ENCODE results near the gene ZNF354B. TPM values are rescaled to one million over a fixed set of nuclear protein-coding genes. Genes with fewer than 3 reads are reported as not detected.
"Not testable (repeated sequence)": the region's sequence is repeated elsewhere in the genome, so short reads cannot be mapped to it uniquely, and the experiment has no call there.

The ZNF354B gene
- 10.4 and 16.8 TPM in 2 replicates for total RNA-seq (2014; rRNA removed; shearing (Covaris generic))

- DNase-seq (ENCODE audit: low spot score), result peak; percentile 96
- in situ Hi-C loops (cut with HindIII; ENCODE audit: low sequenced_read_pairs), result no loop called here
Observed at GRCh38 chr5:178859625-178860521, at the start of gene ZNF354B. Gene ZNF354B, plus strand, starts transcription at chr5:178859953. Its CDS starts 1,095 bp downstream, at chr5:178861048.

GRCh38 chr5:178817506-178817905, 42.2 kb upstream of the ZNF354B start:
- DNase-seq (ENCODE audit: low spot score), result no peak
- in situ Hi-C loops (cut with HindIII; ENCODE audit: low sequenced_read_pairs), result no loop called here

GRCh38 chr5:178818094-178818493, 41.7 kb upstream of the ZNF354B start:
- DNase-seq (ENCODE audit: low spot score), result no peak
- in situ Hi-C loops (cut with HindIII; ENCODE audit: low sequenced_read_pairs), result no loop called here

- no peak for DNase-seq (ENCODE audit: low spot score)
- in situ Hi-C loops (cut with HindIII; ENCODE audit: low sequenced_read_pairs), result no loop called here
Observed at GRCh38 chr5:178820001-178820400, 39.8 kb upstream of the ZNF354B start.

GRCh38 chr5:178825444-178825843, 34.3 kb upstream of the ZNF354B start:
- no peak for DNase-seq (ENCODE audit: low spot score)
- in situ Hi-C loops (cut with HindIII; ENCODE audit: low sequenced_read_pairs), result no loop called here

- in situ Hi-C loops (cut with HindIII; ENCODE audit: low sequenced_read_pairs), result no loop called here
- DNase-seq (ENCODE audit: low spot score), result no peak
Observed at GRCh38 chr5:178826216-178826615, 33.5 kb upstream of the ZNF354B start.

- in situ Hi-C loops (cut with HindIII; ENCODE audit: low sequenced_read_pairs), result no loop called here
- no peak for DNase-seq (ENCODE audit: low spot score)
Observed at GRCh38 chr5:178827636-178828035, 32.1 kb upstream of the ZNF354B start.

GRCh38 chr5:178831049-178831448, 28.7 kb upstream of the ZNF354B start:
- in situ Hi-C loops (cut with HindIII; ENCODE audit: low sequenced_read_pairs), result no loop called here
- no peak for DNase-seq (ENCODE audit: low spot score)

GRCh38 chr5:178832618-178833201, 27.0 kb upstream of the ZNF354B start:
- in situ Hi-C loops (cut with HindIII; ENCODE audit: low sequenced_read_pairs), result no loop called here
- no peak for DNase-seq (ENCODE audit: low spot score)

GRCh38 chr5:178836628-178837027, 23.1 kb upstream of the ZNF354B start:
- in situ Hi-C loops (cut with HindIII; ENCODE audit: low sequenced_read_pairs), result no loop called here
- DNase-seq (ENCODE audit: low spot score), result no peak

- in situ Hi-C loops (cut with HindIII; ENCODE audit: low sequenced_read_pairs); DNase-seq (ENCODE audit: low spot score): not testable (repeated sequence)
Observed at GRCh38 chr5:178838695-178839318, 20.9 kb upstream of the ZNF354B start.

- DNase-seq (ENCODE audit: low spot score), result peak; percentile 2
- in situ Hi-C loops (cut with HindIII; ENCODE audit: low sequenced_read_pairs), result no loop called here
Observed at GRCh38 chr5:178839319-178839704, 20.4 kb upstream of the ZNF354B start.

- in situ Hi-C loops (cut with HindIII; ENCODE audit: low sequenced_read_pairs); DNase-seq (ENCODE audit: low spot score): not testable (repeated sequence)
Observed at GRCh38 chr5:178840399-178840798, 19.4 kb upstream of the ZNF354B start.

- no peak for DNase-seq (ENCODE audit: low spot score)
- in situ Hi-C loops (cut with HindIII; ENCODE audit: low sequenced_read_pairs), result no loop called here
Observed at GRCh38 chr5:178849316-178849715, 10.4 kb upstream of the ZNF354B start.

GRCh38 chr5:178851951-178852350, 7.8 kb upstream of the ZNF354B start:
- in situ Hi-C loops (cut with HindIII; ENCODE audit: low sequenced_read_pairs), result no loop called here
- DNase-seq (ENCODE audit: low spot score), result no peak

GRCh38 chr5:178854284-178854683, 5.5 kb upstream of the ZNF354B start:
- in situ Hi-C loops (cut with HindIII; ENCODE audit: low sequenced_read_pairs), result no loop called here
- DNase-seq (ENCODE audit: low spot score), result no peak

GRCh38 chr5:178860615-178861014, 862 bp downstream of the ZNF354B start:
- in situ Hi-C loops (cut with HindIII; ENCODE audit: low sequenced_read_pairs); DNase-seq (ENCODE audit: low spot score): not testable (repeated sequence)

- DNase-seq (ENCODE audit: low spot score), result no peak
- in situ Hi-C loops (cut with HindIII; ENCODE audit: low sequenced_read_pairs), result no loop called here
Observed at GRCh38 chr5:178861627-178862026, 1.9 kb downstream of the ZNF354B start.

- no peak for DNase-seq (ENCODE audit: low spot score)
- in situ Hi-C loops (cut with HindIII; ENCODE audit: low sequenced_read_pairs), result no loop called here
Observed at GRCh38 chr5:178866946-178867345, 7.2 kb downstream of the ZNF354B start.

- in situ Hi-C loops (cut with HindIII; ENCODE audit: low sequenced_read_pairs), result no loop called here
- DNase-seq (ENCODE audit: low spot score), result no peak
Observed at GRCh38 chr5:178869577-178869976, 9.8 kb downstream of the ZNF354B start.
